NCI-H748 (cell line): ENCODE results near the gene DPM2.

Experiments
- DNase-seq: peaks from one replicate; lab custom pipeline; 2025; ENCODE audit not compliant: unreplicated experiment; lab: John Stamatoyannopoulos, UW

DPM2 gene

DNA sequence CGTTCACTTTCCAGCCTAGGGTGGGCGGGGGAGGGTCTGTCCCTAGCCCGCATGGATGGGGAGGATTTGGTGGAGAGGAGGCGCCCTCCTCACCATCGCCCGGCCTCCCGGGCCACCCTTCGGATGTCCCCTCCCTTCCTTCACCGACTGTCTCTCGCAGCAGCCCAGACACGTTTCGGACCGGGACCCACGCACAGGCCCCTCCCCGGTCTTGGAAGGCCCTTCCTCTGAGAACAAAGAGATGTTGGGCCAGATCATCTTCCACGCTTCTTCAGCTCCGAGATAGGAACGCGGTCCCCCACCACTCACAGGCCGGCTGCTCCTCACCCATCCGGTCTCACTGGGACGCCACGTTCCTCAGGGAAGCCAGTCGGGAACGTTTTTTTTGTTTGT lies 640 bp upstream of the DPM2 start:
- DNase-seq, result no peak

DNA sequence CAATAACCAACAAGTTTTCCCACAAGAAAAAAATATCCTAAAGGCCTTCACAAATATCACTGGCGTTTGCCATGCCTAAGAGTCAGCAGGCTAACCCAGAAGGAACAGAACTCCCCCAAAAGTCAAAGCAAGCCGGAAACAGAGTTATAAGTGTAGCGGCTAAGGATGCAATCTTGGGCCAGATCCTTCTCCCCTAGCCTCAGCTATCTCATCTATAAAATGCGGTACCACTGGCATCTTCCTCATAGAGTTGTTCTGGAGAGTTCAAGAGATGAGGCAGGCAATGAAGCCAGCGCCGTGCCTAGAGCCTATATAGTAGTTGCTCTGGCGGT lies 632 bp downstream of the DPM2 start:
- DNase-seq, result no peak

DNA sequence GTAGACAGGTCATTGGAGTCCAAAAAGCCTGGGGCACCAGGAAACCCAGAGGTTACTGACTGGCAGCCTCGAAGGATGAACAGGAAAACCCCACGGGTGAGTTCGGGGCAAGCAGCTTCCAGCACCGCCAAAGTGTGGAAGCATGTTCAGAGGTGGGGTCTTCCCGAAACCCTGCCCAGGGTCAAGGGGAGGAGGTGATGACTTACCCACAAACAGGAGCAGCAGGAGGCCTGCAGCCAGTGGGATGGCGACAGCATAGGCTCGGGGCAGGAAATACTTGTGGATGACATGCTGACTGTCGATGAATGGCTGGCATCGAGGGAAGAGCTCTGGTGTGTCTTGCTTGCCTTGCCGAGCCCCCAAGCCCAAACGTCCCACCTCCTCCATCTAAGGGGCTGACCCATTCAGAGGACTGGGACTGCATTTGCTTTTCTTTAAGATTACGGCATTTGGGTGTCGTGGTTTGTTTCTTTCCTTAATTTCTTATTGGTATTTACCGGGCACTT lies 1.3 kb downstream of the DPM2 start:
- DNase-seq, result no peak

DNA sequence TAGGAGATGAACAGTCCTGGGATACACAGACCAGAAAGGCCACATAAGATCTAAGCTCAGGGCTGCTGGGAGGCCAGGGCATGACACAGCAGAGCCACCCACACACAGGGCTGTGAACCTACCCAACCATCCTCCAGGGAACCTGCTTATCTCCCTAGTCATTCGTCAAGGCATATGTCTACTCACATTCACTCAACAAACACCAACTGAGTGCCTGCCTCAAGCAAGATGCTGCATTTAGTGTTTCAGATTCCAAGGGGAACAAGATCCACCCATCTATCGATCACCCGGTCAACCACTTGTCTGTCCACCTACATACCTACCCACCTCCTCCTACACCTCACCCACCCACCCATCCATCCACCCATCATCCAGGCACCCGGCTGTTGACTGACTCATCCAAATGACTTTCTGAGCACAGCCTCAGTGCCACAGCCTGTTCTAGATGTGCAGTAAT lies 1.9 kb downstream of the DPM2 start:
- no peak for DNase-seq

DNA sequence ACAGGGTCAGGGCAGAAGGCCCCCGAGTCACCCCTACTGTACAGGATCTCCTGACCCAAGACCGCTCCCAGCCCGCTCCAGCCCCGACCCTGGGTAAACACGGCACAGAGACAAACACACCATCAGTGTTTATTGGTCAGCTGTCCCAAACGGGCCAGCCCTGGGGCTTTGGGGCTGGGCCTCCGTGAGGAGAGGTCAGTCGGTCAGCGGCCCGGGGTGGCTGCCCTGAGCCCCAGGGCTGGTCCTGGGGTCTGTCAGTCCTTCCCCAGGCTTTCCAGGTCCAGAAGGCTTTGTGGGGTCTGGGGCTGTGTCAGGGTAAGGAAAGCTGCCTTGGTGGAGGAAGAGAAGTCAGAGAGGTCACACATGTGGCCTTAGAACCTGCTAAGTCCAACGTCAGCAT lies 2.7 kb downstream of the DPM2 start:
- DNase-seq, result no peak

DNA sequence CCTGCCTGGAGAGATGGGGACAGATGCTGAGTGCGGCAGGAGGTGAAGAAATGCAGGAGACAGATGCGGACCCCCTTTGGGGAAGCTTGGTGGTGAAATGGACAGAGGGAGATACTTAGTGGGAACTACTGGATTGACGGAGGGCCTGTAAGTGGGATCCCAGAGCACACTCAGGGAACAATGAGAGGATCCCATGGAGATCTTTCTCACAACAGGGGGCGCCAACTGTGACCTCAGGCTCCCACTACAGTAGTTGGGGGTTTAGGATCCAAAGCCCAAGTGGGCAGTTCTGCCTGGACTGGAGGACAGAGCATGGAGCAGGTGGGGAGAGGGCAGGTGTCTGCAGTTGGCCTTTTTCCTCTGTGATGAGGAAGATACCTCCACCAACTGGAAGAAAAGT lies 3.4 kb downstream of the DPM2 start:
- DNase-seq, result no peak

DNA sequence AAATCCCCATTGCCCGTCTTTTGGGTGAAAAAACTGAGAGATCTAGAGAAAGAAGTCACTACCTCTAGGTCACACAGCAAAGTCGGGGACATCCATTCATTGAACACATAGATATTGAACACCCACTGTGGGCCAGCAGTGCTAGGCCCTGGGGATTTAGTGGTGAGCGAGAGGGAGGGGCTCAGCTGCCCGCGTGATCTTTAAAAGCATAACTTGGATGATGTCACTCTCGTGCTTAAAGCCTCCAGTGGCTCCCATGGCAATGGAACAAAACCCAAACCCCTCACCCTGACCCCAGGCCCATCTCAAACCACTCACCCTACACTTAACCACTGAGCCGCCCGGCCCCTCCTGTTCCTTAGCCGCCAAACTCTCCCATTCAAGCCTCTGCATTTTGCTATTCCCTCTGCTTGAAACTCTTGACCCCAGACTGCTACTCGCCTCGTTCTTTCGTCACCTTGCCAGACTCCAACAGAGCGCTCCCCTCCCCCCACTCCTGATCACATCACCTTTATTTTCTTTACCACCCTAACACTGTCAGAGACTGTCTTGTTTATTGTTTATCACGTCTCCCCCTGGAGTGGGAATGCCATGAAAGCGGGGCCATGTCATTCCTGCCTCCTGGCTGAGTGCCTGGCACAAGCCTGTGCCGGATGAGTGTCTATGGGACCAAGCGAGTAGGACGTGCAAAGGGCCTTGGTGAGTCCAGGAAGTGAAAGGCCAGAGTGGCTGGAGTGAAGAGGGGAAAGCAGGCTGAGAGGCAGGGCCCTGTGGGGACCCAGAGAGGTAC lies 6.4 kb downstream of the DPM2 start:
- DNase-seq, result peak; percentile 67

DNA sequence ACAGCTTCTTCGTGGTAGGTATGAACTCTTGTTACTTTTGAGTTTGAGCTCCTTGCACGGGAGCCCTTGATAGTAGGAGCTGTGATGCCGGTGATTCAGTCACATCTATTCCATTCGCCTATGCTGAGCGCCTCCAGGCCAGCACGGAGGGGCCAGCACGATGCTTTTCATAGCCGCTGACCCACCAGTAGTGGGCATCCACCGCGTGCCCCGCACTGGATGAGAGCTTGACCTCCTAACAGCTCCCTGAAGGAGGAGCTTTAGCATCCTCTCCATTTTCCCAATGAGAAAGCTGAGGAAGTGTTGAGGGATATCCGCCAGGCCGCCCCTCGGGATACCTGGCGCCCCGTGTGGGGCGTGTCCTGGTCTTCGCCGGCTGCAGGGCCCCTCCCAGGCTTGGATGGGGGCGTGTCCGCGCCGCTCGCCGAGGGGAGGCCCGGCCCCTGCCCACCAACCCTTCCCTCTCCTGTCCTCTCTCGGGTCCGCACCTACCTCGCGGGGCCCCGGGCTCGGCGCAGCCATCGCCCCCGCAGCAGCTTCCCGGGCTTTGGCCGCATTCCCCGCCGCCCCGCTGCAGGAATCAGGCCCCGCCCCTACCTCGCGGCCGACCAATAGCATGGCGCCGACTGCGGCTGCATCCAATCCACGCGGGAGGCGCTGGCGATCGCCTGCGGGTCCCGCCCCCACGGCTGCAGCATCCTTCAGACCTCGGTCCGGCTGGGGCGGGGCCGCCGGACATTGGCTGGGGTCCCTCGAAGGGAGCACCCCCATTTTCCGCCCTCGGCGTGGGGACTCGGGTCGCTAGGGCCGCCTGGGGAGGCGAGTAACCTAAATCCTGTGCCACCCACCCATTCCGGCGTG lies 7.2 kb downstream of the DPM2 start, which contains the start of gene PIP5KL1:
PIP5KL1 (minus strand) TSS at position 547 of the 861 bp plus-strand sequence; CDS start at position 522, 25 bp downstream.
- DNase-seq, result peak; percentile 92

DNA sequence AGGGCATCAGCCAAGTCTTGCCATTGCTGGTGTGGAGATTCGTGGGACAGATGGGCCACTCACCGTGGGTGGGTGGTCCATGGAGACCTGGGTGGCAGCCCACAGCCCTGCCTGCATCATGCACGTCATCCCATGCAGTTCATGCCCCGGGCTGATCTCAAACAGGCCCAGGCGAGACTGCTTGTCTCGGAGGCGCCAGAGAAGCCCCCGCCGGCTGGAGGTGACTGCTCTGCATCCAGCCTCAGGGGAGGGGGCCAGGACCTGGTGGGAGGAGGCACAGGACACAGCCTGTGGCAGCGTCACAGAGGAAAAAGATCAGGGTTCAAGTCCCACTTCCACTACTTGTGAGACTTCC lies 8.1 kb downstream of the DPM2 start:
- DNase-seq, result no peak

DNA sequence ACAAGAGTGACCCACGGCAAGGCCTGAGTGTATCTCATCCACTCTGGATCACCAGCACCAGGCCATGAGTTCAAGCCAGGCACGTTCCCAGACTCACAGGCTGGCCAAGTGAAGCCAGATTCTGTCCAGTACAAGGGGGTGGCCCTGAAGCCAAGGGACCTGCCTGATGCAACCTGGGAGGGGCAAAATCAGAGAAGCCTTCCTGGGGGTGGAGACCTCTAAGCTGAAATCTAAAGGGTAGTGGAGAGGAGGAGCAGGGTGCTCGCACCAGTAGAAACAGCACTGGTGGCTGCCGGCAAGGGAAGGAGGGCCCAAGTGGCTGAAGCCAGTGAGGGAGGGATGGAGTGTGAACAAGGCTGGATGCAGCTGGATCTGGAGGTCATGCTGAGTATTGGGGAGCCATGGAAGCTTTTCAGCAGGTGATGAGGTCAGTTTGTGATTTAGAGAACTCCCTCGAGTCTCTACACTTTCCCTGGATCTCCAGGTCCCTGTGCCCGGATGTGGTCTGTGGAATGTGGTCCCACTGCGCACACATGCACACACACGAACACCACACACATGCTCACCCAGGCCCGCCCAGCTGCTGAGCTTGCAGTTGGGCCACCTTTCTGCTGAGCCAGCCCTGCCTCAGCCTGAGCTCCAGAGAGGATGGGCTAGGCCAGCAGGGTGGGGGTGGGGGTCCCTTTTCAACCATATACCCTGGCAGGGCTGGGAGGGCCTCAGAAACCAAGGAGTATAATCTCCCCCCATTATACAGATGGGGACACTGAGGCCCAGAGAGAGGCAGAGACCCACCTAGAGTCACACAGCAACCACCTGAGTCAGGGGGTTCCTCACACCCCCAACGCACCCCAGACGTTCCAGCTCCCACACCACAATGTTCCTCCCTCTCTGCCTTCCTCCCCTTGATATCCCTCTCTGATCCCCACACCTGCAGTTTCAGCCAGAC lies 8.7 kb downstream of the DPM2 start:
- DNase-seq, result no peak

DNA sequence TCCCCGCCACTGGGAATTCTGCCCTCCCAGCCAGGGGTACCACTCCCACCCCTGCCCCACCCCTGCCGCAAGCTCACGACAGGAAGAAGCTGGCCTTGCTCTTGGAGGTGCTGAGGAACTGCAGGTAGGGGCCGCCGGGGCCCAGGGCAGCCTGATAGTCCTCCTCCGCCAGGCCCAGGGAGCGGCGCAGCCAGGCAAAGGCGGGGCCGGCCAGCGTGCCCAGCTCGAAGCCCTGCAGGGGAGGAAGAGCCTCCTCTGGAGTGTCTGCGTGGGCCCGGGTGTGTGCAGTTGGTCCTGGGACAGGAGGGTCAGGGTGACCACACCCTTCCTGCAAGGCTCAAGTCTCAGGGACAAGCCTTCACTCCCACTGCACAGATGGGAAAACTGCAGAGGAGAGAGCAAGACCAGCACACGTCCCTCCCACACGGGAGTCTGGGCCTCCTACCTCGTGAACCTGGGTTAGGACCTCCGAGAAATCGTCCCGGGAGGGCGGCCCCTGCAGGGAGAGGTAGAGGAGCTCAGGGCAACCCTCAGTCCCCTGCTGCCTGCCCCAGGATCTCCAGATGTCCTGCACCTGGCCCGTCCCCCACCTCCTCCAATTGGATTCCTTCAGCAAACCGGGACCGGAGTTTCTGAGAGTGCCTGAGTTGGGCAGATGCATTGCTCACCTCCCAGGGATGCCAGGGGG lies 9.5 kb downstream of the DPM2 start:
- DNase-seq, result peak; percentile 75

DNA sequence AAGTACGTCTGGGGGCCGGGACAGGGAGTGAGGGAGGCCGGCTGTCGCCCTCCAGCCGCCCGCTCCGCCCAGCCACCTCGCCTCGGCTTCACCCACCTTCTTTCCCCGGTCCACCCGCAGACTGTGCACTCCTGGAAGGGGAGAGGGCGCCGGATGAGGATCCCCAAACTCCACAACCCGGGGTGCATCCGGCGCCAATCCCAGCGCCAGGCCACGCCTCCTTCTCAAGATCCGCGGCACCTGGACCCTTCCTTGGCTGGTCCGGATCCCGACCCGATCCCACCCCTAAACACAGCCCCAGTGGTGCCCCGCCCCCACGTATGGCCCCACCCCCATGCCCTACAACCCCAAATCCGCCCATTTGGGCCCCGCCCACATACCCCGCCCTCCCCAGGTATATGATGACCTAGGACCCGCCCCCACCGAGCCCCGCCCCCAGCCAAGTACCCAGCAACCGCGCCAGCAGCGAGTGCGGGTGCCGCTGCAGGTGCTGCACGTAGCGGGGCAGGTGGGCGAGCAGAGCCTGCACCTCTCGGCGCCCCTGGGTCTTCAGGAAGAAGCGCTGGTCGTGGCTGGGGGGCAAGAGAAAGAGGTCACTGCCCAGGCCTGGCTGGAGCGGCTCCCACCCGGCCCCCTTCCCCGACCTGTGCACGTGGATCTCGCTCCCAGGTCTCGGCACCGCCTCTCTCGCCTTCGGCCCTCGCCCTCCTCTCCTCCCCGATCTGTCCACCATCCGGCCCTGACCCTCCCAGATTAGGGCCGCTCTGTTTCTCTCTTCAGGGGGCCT lies 10.3 kb downstream of the DPM2 start:
- peak; percentile 88 for DNase-seq

DNA sequence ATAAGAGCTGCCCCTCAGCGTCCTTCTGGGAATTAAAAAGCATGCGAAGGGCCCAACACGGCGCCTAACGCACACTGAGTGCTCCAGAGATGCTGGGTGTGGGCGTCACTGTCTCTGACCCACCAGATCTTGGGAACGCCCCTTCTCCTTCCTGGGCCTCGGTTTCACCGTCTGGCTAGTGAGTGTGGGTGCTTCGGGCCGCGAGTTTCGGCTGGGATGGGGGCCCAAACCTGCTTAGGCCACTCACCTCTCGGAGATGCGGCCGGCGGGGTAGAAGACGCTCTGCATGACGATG lies 10.8 kb downstream of the DPM2 start:
- peak; percentile 67 for DNase-seq

DNA sequence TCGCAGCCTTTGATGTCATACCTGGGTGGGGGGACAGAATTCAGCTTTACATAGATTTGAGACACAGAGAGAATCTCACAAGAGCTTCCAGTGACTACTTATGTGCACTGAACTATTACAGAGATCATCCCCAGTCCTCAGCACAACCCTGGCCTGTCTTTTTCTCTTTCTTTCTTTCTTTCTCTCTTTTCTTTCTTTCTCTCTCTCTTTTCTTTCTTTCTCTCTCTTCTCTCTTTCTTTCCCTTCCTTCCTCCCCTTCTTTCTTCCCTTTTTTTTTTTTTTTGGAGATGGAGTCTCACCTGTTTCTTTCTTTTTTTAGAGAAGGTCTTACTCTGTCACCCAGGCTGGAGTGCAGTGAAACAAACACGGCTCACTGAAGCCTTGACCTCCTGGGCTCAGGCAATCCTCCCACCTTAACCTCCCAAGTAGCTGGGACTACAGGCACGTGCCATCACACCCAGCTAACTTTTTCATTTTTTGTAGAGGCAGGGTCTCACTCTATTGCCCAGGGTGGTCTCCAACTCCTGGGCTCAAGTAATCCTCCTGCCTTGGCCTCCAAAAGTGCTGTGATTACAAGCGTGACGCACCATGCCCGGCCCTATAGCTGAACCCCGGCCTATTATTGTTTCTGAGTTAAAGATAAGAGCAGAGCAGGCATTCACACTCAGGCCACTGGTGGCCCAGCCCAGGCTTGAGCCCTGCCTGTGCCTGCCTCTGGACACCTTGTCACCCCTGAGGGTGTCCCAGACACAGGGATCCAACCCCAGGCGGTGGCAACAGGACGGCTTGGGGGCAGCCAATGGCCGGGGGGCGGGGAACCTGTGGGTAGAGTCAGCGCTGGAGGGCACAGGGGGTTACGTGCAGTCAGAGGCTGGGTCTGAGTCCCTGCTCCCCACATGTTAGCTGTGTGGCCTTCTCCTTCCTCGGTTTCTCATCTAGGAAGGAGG lies 11.4 kb downstream of the DPM2 start:
- DNase-seq, result no peak

DNA sequence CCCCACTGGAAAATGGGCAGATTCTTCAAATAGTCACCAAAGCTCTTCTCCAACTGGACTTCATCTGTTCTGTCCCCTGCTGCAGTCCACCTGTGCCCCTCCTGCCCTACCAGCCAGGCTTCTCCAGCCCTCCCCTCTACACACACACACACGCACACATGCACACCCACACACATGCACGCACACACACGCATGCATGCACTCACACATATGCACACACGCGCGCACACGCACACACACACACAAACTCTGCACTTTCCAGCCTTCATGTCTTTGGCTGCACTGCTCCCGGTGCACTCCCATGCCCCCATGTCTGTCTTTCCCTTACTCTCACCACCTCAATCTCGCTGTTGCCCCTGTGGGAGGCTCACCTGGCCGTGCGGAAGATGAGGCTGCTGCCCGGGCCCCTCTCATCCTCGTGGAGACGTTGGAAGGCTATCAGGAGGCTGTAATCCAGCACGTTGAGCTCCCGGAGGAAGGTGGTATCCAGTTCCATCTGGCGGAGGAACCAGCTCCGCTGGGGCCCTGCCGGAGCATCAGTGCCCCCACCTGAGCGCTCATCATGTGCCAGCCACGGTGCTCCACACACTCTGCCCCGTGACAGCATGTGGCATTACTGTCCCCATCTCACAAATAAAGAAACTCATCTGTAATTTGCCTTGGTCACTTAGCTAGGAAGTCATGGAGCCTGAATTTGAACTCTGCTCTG lies 12.8 kb downstream of the DPM2 start:
- no peak for DNase-seq

DNA sequence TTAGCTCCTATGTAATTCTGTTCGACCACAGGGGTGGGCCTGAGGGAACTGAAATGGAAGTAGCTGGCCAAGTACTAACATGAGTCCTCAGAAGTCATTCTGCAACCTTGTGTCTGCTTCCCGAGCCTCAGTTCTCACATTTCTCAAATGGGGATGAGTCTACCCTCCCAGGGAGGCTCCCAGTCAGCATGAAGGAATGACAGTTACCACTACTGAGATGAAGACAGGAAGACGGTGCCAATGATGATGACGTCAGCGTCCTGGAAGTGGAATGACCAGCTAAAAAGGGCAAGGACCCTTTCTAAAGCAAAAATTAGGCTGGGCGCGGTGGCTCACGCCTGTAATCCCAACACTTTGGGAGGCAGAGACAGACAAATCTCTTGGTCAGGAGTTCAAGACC lies 13.9 kb downstream of the DPM2 start:
- no peak for DNase-seq

DNA sequence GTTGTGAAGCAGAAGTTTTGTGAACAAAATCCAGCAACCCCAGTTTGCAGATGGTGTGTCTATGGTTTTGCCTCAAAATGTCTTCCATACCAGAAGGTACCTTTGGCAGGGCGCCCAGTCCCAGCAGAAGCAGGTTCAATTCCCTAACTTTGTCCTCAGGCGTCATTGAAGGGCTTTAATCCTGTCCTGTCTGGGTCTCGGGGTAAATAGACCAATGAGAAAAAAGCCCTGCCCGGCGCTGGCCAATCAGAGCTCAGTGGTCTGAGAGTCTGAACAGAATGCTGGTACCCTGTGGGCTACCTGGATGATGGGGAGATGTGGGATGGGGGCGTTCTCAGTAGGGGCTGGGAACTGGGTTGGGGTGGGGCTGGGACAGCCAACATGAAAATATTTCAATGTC lies 14.6 kb downstream of the DPM2 start:
- no peak for DNase-seq

DNA sequence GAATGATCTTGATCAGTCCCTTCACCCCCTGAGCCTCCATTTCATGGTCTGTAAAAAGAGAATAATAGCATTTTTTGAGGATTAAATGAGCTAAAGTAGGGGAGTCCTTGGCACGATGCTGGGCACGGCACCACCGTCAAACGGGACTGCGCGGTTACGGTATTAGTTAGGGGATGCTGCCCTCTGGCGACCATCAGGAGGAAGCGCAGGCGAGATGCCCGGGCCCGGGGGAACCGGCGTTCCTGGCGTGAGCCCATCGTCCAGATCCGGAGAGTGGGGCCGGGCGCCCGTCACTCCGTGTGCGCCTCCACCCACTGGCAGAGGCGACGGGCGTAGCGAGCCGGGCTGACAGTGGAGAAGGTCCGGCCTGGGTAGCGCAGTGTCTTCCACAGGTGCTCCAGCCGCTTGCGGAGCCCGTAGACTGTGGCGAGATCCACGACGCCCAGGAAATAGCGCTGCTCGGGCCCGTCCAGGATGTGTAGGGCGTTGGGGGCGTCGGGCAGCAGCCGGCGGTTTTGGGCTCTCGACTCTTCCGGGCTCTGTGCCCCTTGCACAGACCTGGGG lies 16.0 kb downstream of the DPM2 start:
- DNase-seq, result peak; percentile 48
